Germinal center (tissue), 1 donor: Measurements from ENCODE around the gene TFDP2.
"Not testable (repeated sequence)": the region's sequence is repeated elsewhere in the genome, so short reads cannot be mapped to it uniquely, and the experiment has no call there.

Experiments
- DNase-seq: peaks from one replicate; pipeline ENCODE4 v3.0.0; 2012; ENCODE audit warnings: mixed read lengths, low spot score

TFDP2 gene

GRCh38 chr3:142075656-142076055, 73.7 kb downstream of the TFDP2 start:
- not testable (repeated sequence) for DNase-seq

- DNase-seq = no peak
These were observed 76.5 kb downstream of the TFDP2 start for GRCh38 chr3:142072816-142073215.

GRCh38 chr3:142065932-142066331, 83.4 kb downstream of the TFDP2 start:
- no peak for DNase-seq

GRCh38 chr3:142065344-142065743, 84.0 kb downstream of the TFDP2 start:
- no peak for DNase-seq

GRCh38 chr3:142064454-142064853, 84.9 kb downstream of the TFDP2 start:
- no peak for DNase-seq

- no peak for DNase-seq
These were observed 92.0 kb downstream of the TFDP2 start for GRCh38 chr3:142057331-142057725.

GRCh38 chr3:142056656-142057330, 92.6 kb downstream of the TFDP2 start:
- DNase-seq = no peak

- DNase-seq = no peak
These were observed 95.5 kb downstream of the TFDP2 start for GRCh38 chr3:142053835-142054234.

- no peak for DNase-seq
These were observed 96.1 kb downstream of the TFDP2 start for GRCh38 chr3:142053244-142053643.

GRCh38 chr3:142051351-142051750, 98.0 kb downstream of the TFDP2 start:
- DNase-seq = no peak

GRCh38 chr3:142047021-142047369, 102.3 kb downstream of the TFDP2 start:
- no peak for DNase-seq

- DNase-seq = no peak
These were observed 102.9 kb downstream of the TFDP2 start for GRCh38 chr3:142046320-142047020.

GRCh38 chr3:142040941-142041491, 108.3 kb downstream of the TFDP2 start:
- DNase-seq = no peak

- DNase-seq = no peak
These were observed 113.9 kb downstream of the TFDP2 start for GRCh38 chr3:142035308-142035922.

- no peak for DNase-seq
These were observed 116.1 kb downstream of the TFDP2 start for GRCh38 chr3:142033292-142033691.

- no peak for DNase-seq
These were observed 117.8 kb downstream of the TFDP2 start for GRCh38 chr3:142031575-142031974.

GRCh38 chr3:142029791-142030190, 119.6 kb downstream of the TFDP2 start:
- DNase-seq = no peak

GRCh38 chr3:142029052-142029642, 120.2 kb downstream of the TFDP2 start:
- DNase-seq = no peak

- peak; percentile 51 for DNase-seq
These were observed 121.0 kb downstream of the TFDP2 start for GRCh38 chr3:142028243-142028777.

- DNase-seq = no peak
These were observed 121.6 kb downstream of the TFDP2 start for GRCh38 chr3:142027735-142028134.

GRCh38 chr3:142027300-142027699, 122.0 kb downstream of the TFDP2 start:
- DNase-seq = no peak

GRCh38 chr3:142026333-142026732, 123.0 kb downstream of the TFDP2 start:
- no peak for DNase-seq
